GM11168 (cell line): Measurements from ENCODE around the gene TOR1AIP1.

Source experiments
- in situ Hi-C: fragments of 300-500 bp; cut with MboI; formaldehyde crosslinking; loops from one replicate; pipeline ENCODE4 v1.12.0; 2022; ENCODE audit warnings: low sequenced_read_pairs; ENCODE audit not compliant: unreplicated experiment

Gene TOR1AIP1

DNA sequence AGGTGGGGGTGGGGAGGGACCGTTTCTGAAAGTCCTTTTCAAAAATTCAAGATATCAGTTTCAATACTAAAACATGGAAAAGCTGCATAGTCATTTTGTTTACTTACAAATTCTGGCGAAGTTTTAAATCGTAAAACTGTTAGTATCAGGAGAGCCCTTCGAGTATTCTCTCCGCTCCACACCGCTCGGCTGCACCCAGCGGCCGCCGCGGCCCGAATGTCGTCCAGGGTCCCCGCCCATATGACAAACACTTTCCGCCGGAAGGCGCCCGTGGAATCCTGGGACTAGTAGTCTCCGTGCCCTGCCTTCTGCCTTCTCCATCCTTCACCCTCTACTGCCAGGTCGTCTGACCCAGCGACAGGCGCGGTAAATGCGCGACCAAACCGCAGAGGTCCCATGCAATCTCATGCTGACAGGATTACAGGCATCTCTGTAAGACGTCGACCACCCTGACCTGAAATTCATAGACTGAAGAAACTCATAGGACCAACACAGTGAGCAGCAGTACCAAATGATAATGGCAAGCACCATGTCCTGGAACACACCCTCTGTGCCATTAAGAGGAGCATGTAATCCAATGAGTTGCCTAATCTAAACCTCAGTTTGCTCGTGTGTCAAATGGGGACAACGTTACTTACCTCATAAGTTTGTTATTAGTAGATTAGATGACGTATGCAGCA lies 4.4 kb upstream of the TOR1AIP1 start, which contains the start of gene TOR1AIP2:
TSS of gene TOR1AIP2 (minus strand) at position 218 of the 680 bp plus-strand sequence. CDS start 25,138 bp downstream, outside the sequence.
- in situ Hi-C loops, result no loop called here

DNA sequence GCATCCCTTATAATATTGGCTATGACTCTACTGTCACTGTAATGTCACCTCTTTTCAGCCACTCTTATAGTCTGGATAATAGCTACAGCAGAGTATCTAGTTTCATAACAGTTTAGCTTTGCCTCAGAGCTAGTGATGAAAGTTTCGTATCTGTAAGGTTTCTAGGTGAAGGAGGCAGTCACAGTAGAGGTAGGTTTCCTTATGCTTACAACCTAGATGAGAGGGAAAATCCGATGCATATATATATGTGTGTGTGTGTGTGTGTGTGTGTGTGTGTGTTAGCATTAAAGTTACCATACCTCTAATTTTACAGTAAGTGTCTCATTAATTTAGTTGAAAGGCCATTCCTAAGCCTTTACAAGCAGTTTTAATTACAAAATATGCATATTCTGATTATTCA lies 2.3 kb upstream of the TOR1AIP1 start:
- in situ Hi-C loops, result loop anchor here (5.0 kb wide), 1 partner anchor 138 kb away; no protein-coding TSS in a partner anchor

DNA sequence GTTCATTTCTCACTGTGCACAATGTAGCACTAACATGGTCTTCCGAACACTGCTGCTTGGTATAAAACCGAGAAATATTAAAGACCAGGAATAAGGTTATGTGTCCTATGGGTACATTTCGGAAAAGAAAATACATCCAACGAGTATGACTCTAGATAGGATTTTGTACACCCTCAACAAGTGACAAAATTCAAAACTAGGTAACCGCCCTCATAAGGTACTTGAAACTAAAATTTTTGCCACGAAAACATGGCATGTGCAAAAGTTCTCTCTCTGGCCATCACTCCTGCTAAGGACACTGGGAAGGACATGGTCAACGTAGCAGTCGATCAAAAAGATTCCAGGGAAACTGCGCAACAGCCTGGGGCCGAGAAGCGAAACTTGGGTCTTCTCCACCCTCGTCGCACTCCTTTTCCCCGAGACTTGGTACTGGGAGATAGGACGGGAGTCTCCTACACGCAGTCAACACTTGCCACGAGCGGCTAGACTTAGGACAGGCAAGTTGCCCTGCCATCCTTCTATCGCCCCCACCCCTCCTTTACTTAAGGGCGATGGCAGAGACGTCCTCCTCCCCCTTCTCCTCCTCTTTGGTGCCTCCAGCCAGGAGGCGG lies 338 bp upstream of the TOR1AIP1 start:
- in situ Hi-C loops, result loop anchor here (5.0 kb wide), 1 partner anchor 136 kb away; no protein-coding TSS in a partner anchor

DNA sequence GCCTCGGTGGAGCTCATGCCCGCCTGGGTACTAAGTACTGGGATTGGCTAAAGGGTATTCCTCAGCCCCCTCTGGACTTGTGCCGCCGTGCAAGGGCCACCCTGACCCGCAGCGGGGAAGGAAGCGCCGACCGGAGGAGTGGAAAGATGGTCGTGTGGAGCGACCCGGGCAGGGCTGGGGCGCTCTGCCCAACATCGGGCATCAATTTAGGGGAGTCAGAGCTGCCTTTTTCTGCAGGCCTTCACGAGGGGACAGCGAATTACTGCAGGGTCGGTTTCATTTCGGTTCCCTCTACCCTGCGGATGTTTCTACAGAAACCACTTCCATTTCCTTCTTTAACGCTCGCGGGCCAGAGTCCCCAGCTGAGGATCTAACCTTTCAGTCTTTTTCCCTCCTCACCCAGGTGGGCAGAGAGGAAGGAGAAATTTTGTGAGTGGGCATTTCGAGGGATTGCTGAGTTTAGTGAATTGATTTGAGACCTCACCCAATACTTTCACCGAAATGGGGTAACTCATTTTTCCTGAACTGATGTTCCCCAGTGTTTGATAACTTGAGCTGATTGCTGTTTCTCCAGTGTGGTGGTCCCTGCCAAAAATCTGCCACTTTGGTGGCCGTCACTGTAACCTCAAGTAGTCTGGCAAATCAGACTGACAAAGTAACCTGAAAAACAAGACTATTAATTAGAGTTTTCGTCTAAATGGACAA lies 1.1 kb downstream of the TOR1AIP1 start:
- in situ Hi-C loops, result loop anchor here (5.0 kb wide), 1 partner anchor 134 kb away; no protein-coding TSS in a partner anchor

DNA sequence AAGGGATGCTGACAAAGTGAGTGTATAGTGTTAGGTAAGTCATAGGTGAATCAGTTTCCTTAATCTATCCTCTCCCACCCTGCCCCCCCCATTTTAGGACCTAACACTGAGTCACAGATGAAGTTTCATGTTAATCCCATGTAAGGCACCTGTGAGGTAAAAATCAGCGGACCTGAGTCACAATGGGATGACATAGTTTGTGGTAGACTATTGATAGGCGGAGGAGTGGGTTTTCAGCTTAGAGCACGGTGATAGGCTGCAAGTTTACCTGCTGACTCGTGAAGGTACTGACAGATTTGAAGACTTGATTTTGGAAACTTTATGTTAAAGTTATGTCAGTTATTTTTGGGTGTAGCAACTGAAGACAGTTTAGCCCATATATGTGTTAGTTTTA lies 1.7 kb downstream of the TOR1AIP1 start:
- in situ Hi-C loops, result loop anchor here (5.0 kb wide), 1 partner anchor 134 kb away; no protein-coding TSS in a partner anchor

DNA sequence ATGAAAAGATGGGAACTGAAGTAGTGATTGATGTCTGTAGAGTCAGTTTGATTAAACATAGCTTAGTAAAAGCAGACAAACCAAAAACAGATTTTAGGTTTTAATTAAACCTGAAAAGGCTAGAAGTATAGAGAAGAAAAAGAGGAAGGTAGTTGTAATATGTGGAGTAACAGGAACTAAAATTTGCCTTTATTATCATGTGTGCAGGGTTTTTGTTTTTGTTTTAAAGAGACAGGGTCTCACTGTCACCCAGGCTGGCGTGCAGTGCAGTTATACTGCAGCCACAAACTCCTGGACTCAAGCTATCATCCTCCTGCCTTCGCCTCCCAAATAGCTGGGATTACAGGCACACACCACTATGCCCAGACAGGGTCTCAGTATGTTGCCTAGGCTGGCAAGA lies 6.0 kb downstream of the TOR1AIP1 start:
- in situ Hi-C loops, result no loop called here

DNA sequence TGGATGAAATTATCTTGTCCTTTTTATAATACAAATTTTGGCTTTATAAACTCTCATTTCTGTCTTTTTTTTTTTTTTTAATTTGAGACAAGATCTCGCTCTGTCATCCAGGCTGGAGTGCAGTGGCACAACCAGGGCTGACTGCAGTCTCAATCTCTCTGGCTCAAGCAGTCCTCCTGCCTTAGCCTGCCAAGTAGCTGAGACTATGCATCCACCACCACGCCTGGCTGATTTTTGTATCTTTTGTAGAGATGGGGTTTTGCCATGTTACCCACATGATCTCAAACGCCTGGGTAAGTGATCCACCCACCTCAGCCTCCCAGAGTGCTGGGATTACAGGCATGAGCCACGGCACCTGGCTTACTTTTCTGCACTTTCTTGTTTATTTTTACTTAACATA lies 7.5 kb downstream of the TOR1AIP1 start:
- in situ Hi-C loops, result no loop called here

DNA sequence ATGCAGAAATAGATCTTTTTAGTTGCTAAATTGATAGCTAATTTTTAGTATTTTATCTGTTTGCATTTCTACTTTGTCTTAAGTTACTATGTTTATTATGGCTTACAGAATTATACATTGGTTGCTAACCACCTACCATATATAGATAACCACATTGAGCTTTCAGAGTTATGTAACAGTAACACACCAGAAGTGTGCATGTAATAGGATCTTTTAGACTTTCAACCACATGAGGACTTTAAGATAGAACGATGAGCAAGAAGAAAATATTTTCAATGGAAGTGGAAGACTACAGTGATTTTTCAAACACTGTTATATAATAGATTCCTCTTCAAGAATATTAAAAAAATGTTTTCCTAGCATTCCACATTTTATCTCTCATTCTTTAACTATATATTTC lies 28.8 kb downstream of the TOR1AIP1 start:
- in situ Hi-C loops, result no loop called here

DNA sequence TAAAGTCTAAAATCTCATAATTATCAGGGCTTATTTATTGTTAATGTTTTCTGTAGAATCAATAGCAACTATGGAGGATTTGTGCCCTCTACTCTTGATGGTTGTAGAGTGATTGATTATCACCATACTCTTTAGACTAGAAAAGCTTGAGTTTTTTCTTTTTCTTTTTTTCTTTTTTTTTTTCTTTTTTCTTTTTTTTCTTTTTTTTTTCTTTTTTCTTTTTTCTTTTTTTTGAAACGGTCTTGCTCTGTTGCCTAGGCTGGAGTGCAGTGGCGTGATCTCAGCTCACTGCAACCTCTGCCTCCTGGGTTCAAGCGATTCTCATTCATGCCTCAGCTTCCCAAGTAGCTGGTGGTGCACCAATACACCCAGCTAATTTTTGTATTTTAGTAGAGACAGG lies 29.7 kb downstream of the TOR1AIP1 start:
- in situ Hi-C loops, result no loop called here

DNA sequence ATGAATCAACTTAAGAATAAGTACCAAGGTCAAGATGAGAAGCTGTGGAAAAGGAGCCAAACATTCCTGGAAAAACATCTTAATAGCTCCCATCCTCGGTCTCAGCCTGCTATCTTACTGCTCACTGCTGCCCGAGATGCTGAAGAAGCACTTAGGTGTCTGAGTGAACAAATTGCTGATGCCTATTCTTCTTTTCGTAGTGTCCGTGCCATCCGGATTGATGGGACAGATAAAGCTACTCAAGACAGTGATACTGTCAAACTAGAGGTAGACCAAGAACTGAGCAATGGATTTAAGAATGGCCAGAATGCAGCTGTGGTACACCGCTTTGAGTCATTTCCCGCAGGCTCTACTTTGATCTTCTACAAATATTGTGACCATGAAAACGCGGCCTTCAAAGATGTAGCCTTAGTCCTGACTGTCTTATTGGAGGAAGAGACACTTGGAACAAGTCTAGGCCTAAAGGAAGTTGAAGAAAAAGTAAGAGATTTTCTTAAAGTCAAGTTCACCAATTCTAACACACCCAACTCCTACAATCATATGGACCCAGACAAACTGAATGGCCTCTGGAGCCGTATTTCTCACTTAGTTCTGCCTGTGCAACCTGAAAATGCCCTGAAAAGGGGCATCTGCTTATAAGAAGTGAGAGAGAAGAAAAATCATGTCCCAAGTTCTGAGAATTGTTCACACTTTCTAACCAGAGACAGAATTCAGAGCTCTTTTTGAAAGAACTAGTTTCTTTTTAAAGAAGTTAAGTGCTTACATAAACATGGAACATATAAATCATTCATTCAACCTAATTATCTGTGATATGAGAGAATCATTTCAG lies 35.7 kb downstream of the TOR1AIP1 start:
- in situ Hi-C loops, result no loop called here

DNA sequence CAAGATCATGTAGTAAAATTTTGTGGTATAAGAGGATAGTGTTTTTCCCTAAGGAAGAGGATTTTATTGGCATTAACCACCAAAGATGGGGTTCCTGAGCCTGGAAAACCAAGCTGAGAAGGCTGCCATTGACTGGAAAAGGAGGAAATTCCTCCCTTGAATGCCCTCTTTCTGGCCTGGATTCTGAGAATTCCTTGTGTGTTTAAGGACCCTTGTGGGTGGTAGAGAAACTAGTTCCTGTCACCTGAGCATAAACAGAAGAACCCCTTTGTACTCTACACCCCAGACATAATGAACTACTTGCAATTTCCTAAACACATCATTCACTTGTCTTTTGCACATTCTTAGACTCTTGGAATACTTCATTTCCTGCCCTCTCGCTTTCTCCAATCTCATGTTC lies 39.4 kb downstream of the TOR1AIP1 start:
- in situ Hi-C loops, result no loop called here

DNA sequence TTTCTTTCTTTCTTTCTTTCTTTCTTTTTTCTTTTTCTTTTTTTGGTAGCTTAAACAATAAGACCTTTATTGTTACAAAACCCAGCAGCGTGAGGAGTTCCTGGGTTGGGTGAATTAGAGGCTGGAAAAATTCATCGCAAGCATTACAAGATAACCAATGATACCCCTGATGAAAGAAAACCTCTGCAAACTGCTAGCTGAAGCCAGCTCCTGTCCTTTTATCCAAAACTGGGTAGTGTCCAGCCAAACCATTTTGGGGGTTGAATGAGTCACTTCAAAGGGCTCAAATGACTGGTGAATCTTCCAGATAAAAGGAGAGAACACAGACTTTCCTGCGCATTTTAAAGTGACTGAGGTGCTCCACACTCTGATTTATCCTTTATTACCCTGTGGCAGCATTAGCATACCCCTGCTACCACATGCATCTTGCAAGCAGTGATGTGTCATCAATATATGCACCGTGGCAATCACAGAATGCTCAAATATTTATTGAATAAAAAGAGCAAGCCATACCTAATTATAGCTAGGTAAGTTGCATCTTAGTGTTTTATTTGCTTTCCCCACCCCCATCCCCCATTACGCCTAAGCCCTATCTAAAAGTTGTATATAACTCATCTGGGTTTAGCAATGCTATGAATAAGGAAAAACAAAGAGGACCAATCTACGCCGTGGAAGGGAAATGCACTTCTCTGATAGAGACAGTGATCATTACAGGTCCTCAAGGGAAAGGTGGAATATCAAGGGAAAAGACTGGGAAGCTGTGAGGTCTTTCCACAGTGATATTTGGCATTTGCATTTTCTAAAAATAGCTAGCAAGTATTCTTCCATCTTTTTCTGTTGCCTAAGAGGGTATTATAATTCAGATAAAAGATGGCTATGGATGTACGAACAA lies 40.1 kb downstream of the TOR1AIP1 start:
- in situ Hi-C loops, result no loop called here

DNA sequence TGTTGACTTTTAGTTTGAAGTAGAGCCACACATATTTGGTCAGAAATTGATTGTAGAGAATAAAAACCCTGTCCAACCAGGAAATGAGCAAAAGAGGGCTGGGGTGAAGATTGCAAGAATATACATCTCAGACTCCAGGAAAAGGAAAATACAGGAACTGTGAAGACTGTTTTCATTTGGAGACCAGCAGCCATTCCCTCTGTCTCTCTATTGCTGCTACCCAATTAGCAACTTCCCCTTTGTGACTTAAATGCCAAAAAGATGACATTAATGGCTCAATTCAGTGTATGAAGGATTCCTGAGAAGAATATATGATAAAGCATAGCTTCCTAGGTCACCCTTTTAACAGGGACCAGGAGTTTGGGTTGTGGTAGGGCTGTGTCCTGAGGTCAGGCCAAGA lies 40.9 kb downstream of the TOR1AIP1 start:
- in situ Hi-C loops, result no loop called here

DNA sequence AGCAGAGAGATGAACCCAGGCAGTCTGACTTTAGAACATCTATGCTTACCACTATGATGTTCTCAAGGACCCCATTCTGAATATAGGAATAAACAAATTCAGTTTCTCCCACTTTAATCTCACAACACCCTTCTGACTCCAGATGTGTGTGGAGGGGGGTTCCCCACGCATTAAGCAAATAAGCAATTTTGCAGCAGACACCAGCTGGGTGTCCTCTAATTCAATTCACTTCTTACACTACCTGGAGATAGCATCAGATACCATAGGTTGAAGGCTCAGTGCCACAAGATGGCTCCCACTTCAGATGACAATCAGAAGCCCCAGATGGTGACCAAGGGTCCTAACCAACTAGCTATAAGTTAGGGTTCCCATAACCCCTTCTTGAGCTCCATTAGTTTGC lies 42.2 kb downstream of the TOR1AIP1 start:
- in situ Hi-C loops, result no loop called here

DNA sequence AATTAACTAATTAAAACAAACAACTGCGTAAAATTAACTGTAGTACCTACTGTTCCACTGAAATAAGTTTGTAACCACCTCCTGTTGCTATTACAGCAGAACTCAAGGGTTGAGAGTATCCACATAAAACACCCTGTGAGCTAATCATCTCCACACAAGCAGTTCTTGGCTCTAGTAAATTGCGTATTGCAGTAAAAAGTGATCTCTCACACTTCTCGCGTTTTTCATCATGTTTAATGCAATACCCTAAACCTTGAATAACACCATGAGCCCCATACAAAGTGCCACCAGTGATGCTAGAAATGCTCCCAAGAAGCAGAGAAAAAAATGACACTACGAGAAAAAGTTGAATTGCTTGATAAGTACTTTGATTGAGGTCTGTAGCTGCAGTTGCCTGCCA lies 43.2 kb downstream of the TOR1AIP1 start:
- in situ Hi-C loops, result no loop called here

DNA sequence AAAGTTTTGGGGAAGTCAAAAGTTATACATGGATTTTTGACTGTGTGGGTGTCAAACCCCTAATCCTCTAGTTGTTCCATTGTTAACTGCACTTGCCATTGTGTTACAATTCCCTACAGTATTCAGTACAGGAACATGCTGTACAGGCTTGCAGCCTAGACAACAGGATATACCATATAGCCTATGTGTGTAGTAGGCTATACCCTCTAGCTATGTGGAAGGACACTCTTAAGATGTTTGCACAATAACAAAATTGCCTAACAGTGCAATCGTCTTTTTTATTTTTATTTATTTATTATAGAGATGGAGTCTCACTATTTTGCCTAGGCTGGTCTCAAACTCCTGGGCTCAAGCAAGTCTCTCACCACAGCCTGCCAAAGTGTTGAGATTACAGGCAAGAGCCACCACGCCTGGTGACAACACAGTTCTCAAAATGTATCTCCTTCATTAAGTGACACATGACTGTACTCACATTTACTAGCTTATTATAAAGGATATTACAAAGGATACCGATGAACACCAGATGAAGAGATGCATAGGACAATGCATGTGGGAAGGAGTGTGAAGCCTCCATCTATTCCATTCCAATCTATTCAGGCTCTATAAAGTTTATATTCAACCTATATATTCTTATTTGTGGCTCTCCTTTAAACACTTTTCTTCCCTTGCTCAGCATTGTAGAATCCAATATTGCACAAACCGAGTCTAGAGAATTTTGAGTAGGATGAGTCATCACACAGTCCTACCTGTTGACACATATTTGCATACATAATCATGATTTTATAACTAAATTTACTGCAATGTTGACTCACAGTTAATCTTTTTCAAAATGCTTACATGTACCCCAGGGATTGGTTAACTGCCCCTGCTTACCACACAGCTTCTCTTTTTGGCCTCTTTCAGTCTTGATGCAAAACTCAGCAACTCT lies 44.1 kb downstream of the TOR1AIP1 start:
- in situ Hi-C loops, result no loop called here

DNA sequence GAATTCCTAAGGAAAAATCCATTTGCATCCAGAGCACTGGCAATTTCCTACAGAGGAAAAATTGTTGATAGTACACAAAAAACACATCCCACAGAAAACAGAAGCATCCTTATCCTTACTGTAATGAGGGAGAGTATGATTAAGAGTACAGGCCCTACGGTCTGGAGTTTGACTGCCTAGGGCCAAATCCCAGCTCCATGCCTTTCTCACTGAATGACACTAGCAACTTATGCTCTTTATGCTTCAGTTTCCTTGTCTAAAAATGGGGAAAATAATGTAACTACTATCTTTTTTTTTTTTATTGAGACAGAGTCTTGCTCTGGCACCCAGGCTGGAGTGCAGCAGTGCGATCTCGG lies 44.7 kb downstream of the TOR1AIP1 start:
- in situ Hi-C loops, result no loop called here

DNA sequence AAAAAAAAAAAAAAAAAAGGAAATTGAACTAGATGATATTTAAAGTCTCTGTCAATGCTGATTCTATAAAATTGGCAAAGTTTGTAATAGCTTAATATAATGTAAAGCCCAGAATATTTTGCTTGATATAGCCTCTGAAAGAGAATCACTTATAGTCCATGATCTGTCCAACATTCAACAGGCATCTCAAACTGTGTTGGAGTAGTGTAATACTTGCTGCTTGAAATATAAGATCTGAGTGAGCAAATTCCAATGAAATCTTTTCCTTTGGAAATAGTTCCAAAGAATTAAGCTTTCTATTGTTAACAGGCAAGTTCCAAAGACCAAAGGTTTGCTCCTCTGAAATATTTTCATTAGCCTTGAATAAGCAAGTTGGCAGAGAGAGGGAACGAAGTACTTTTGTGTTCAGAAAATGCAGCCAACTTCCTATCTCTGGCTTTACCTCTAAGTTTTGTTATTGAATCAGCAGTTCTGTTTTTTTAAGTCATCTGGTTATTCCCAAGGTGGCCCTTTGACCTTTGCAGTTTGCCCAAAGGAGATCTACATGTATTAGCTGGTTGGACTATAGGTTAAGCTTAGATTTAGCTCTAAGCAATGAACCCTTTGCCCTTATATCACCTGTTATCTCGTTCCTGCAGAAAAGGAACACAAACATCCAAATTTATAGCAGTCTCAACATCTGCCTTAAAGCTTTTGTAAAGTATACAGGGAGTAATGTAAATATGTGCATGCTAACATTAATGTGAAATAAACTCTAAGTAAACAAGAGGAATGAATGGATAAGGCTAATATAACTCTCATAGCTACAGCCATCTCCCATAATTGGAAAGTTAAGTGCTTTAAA lies 48.1 kb downstream of the TOR1AIP1 start:
- in situ Hi-C loops, result no loop called here
